Thyroid gland (tissue), 4 donors: Measurements from ENCODE around the gene SETBP1. TPM values are rescaled to one million over a fixed set of nuclear protein-coding genes. Genes with fewer than 3 reads are reported as not detected.

Experiments
- DNase-seq, 2 donors: peaks; one replicate each; pipeline ENCODE4 v3.0.0-alpha.2; 2019
- H3K27ac ChIP-seq, 3 donors: fragments of 200-600 bp; sonication (generic); 1 replicate in 2 of 3; 2 replicates in 1 of 3; pipeline ENCODE4 v1.5.1; 2016 to 2019; ENCODE audit warnings: mild to moderate bottlenecking in 1 of 3, moderate library complexity in 1 of 3
- H3K27me3 ChIP-seq: fragments of 200-600 bp; sonication (generic); one replicate; pipeline ENCODE4 v1.5.1; 2019
- H3K36me3 ChIP-seq, 2 donors: fragments of 200-600 bp; sonication (generic); one replicate each; pipeline ENCODE4 v1.5.1; 2016 to 2019
- H3K4me1 ChIP-seq, 2 donors: fragments of 200-600 bp; sonication (generic); one replicate each; pipeline ENCODE4 v1.5.1; 2017 to 2019
- H3K4me3 ChIP-seq, 3 donors: fragments of 200-600 bp; sonication (generic); replicated peaks in 1 of 3; 1 replicate in 2 of 3; 2 replicates in 1 of 3; pipeline ENCODE4 v1.5.1; 2016; ENCODE audit warnings: mild to moderate bottlenecking in 1 of 3
- H3K9me3 ChIP-seq: fragments of 200-600 bp; sonication (generic); one replicate; pipeline ENCODE4 v1.5.1; 2017
- CTCF ChIP-seq, 6 experiments: fragments of 200-600 bp in 3 of 6; fragments of 450-650 bp in 3 of 6; sonication (generic) in 3 of 6; IDR thresholded peaks; one replicate each; pipeline ENCODE4 v1.5.1; 2016 to 2019; ENCODE audit warnings: antibody characterized with exemption in 6 of 6, mild to moderate bottlenecking in 2 of 6, inconsistent platforms in 1 of 6, moderate library complexity in 1 of 6
- POLR2A ChIP-seq, 2 donors: fragments of 450-650 bp; IDR thresholded peaks; one replicate each; pipeline ENCODE4 v1.6.1; 2017; ENCODE audit warnings: antibody characterized with exemption in 2 of 2, mild to moderate bottlenecking in 2 of 2, moderate library complexity in 1 of 2
- WGBS, 2 donors: methylation state at CpG; one replicate each; pipeline ENCODE4 v1.1.5; 2017; 5-methylcytosine and 5-hydroxymethylcytosine counted together
- intact Hi-C: fragments of 100-400 bp; cut with DNase I; formaldehyde crosslinking; loops from one replicate; pipeline ENCODE4 v1.15.1; 2023
- total RNA-seq, 4 donors: library from RNA; depleted of rRNA; stranded (reverse); fragments of >200 nt; gene quantifications; one replicate each; pipeline ENCODE4 v1.2.3, GENCODE V29; 2016

The SETBP1 gene
- total RNA-seq, 4 donors from 2014 or later: 32.1 to 72.0 (median 42.0) TPM

- no peaks in the 10 kb centered on the region for H3K9me3 ChIP-seq
- no peaks in the 10 kb centered on the region for H3K27me3 ChIP-seq
- TF ChIP-seq CTCF (IDR thresholded peaks at IDR 0.05) (no peak), POLR2A (IDR thresholded peaks at IDR 0.05) (no peak)
- WGBS, 2 donors: 87 to 94% methylated on average over 1 of the region's 1 CpG
- intact Hi-C loops: no loop called here
- no peaks in the 10 kb centered on the region for H3K36me3 ChIP-seq
- no peaks in the 10 kb centered on the region for H3K4me1 ChIP-seq
- no peak for DNase-seq
- H3K4me3 ChIP-seq: no peak overlapping the region
- no peak overlapping the region for H3K27ac ChIP-seq
These were observed 185.4 kb downstream of the SETBP1 start for GRCh38 chr18:44866103-44866502.

- H3K9me3 ChIP-seq: no peaks in the 10 kb centered on the region
- H3K36me3 ChIP-seq: no peaks in the 10 kb centered on the region
- H3K27me3 ChIP-seq: no peaks in the 10 kb centered on the region
- no peak overlapping the region for H3K4me3 ChIP-seq
- DNase-seq: no peak
- no peaks in the 10 kb centered on the region for H3K4me1 ChIP-seq
- no peak overlapping the region for H3K27ac ChIP-seq
- TF ChIP-seq POLR2A (IDR thresholded peaks at IDR 0.05) (no peak), CTCF (IDR thresholded peaks at IDR 0.05) (no peak)
- WGBS, 2 donors: 74% methylated on average over 4 of the region's 4 CpGs
- intact Hi-C loops: no loop called here
These were observed 188.8 kb downstream of the SETBP1 start for GRCh38 chr18:44869533-44869932.

GRCh38 chr18:44870631-44871502 is 190.2 kb downstream of the SETBP1 start:
- no peak for TF ChIP-seq CTCF (IDR thresholded peaks at IDR 0.05)
- H3K4me3 ChIP-seq: no peak overlapping the region
- no peaks in the 10 kb centered on the region for H3K4me1 ChIP-seq
- H3K36me3 ChIP-seq: no peaks in the 10 kb centered on the region
- WGBS, 2 donors: 83 to 84% methylated on average over 11 of the region's 11 CpGs
- no peaks in the 10 kb centered on the region for H3K9me3 ChIP-seq
- H3K27ac ChIP-seq: no peak overlapping the region
- intact Hi-C loops: no loop called here
- no peaks in the 10 kb centered on the region for H3K27me3 ChIP-seq
- DNase-seq: no peak

- WGBS, 2 donors: 73 to 86% methylated on average over 3 of the region's 3 CpGs
These were observed 191.1 kb downstream of the SETBP1 start for GRCh38 chr18:44871771-44872170.

More at GRCh38 chr18:44871771-44872170, 191.1 kb downstream of the SETBP1 start:
- no peak overlapping the region for H3K27ac ChIP-seq
- TF ChIP-seq POLR2A (IDR thresholded peaks at IDR 0.05): no peak
- no peak for TF ChIP-seq CTCF (IDR thresholded peaks at IDR 0.05)
- no peaks in the 10 kb centered on the region for H3K9me3 ChIP-seq
- H3K27me3 ChIP-seq: no peaks in the 10 kb centered on the region
- no peaks in the 10 kb centered on the region for H3K36me3 ChIP-seq
- H3K4me1 ChIP-seq: no peaks in the 10 kb centered on the region
- intact Hi-C loops: no loop called here
- DNase-seq: no peak
- H3K4me3 ChIP-seq: no peak overlapping the region
